Smooth muscle cell of the brain vasculature (primary cell): ENCODE measurements around the gene SERPINA4.

Experiments
- DNase-seq: peaks from one replicate; pipeline ENCODE4 v3.0.0-alpha.2; 2012; ENCODE audit warnings: low read depth, low spot score

The SERPINA4 gene

DNA sequence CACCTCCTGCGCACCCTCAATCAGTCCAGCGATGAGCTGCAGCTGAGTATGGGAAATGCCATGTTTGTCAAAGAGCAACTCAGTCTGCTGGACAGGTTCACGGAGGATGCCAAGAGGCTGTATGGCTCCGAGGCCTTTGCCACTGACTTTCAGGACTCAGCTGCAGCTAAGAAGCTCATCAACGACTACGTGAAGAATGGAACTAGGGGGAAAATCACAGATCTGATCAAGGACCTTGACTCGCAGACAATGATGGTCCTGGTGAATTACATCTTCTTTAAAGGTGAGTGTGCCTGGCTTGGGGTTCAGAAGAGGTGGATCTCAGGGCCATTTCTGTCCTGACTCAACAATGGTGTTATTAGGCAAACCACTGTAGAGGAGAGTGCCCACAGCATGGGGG, 53.6 kb downstream of the SERPINA4 start:
- DNase-seq, result no peak

DNA sequence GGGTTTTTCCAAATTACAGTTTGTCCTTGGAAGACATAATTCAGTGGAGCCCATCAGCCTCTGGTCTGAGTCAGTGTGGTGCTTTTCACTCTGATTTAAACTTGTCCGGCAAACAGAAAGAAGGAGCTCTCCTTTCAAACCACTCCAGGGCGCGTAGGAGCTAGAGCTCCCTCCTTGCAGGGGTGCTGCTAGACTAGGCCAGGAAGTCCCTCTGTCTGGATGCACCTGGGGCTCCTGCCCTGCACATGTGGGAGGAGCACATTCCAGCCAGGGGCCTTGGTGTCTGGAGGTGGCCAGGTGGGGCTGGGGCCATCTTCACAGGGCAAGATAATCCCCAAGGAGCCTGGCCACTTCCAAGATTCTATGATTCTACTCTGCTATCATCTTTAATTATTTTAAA, 54.0 kb downstream of the SERPINA4 start:
- DNase-seq, result no peak

DNA sequence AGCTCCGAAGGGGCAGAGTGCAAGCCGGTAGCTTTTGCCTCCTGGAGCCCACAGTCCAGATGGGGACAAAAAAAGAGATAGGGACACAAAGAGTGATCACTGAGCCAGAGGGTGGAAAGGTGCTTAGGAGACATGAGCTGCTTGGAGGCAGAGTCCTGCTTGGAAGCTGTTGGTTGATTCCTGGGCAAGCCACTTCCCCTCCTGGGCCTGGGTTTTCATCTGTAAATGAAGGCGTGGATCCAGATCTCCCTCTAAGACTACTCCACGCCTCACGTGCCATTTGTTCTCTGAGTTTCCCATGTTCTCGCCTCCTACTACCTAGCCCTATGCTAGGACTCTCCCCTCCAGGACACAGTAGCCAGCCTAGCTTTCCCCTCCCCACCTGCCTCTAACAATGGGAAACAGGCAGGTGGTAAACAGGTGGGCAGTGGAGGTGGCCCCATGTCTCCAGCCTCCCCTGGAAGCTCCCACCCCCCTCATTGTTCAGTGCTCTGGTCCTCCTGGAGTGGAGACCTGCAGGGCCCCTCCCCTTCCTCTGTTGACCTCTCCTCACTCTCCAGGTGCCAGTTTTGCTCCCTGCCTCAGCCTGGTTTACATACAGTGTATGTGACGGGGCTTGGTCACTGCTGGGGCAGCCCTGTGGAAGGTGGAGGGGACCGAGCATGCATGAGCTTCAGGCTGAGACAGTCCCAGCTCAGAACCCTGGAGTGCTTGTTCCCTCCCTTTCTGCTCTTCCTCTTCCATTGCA, 54.8 kb downstream of the SERPINA4 start:
- DNase-seq, result no peak

DNA sequence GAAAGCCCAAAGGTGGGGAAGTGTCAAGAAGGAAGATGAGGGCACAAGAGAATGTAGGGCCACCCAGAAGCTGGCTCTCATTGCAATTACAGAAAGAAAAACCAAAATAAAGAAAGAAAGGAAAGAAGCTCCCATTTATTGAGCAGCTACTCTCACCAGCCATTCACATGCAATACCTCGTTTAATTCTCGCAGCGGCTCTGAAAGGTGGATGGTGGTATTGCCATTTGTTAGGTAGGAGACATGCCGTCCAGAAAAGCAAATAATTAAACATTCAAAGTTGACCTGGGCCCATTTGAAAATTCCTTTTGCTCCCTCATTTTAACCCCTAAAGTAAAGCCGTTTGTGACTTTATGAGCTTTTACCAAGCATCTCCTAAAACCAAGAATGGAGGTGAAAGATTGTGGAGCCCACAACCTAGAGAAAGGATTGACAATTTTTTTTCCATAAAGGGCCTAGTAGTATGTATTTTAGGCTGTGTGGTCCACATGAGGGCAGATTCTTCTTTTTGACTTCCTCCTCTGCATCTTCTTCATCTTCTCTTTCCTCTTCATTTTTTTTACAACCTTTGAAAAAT, 56.2 kb downstream of the SERPINA4 start:
- DNase-seq, result no peak

DNA sequence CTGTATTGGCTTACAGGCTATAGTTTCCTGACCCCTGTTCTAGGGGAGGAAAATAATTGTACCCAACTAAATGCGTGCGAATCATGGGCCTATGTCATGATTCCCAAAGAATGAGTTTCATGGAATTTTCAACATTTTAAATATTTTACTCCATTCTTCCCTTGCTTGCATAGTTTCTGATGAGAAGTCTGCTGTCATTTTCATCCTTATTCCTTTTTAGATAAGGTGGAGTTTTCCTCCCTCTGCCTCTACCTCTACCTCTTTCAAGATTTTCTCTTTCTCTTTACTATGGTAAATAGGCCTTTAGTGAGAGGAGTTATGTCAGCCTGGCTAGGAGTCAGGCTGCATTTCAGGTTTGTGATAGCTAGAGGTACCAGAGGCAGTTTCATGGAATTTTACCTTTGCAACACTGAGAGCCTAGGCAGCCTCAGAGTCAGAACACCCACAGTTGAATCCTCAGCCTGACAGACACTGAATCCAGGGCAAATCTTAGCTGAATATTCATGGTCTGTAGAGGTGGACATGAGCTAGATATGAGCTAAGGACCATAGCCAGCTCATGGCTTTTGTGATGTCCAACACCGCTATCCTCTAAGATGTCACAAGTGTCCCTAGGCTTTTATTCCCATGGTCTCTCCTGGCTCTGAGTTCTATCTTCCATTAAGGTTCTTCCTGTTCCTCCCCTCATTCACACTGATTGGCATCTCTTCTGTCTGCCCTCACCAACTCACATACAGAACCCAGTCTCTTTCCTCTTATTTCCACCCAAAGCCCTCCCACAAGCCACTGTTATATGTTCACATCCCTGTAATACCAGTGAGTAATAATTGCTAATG, 57.0 kb downstream of the SERPINA4 start:
- no peak for DNase-seq

DNA sequence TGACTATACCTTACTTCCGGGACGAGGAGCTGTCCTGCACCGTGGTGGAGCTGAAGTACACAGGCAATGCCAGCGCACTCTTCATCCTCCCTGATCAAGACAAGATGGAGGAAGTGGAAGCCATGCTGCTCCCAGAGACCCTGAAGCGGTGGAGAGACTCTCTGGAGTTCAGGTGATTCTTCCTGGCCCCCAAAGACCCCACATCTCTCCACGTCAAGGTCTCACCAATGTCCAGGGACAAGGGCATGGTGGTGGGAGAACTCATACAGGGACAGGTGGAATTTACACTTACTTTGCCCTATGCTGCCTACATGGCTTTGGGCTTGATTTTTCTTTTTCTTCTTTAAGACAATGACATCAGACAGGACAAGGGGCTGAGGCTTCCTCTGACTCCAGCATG, 58.1 kb downstream of the SERPINA4 start:
- DNase-seq, result no peak
